Measurements from ENCODE around the gene SMIM44. TPM values are rescaled to one million over a fixed set of nuclear protein-coding genes. Genes with fewer than 3 reads are reported as not detected.

SMIM44 gene
- total RNA-seq, 5 donors from 2014 or later (not counting 1 experiment from before 2014, with no cell fraction given), result not detected

DNA sequence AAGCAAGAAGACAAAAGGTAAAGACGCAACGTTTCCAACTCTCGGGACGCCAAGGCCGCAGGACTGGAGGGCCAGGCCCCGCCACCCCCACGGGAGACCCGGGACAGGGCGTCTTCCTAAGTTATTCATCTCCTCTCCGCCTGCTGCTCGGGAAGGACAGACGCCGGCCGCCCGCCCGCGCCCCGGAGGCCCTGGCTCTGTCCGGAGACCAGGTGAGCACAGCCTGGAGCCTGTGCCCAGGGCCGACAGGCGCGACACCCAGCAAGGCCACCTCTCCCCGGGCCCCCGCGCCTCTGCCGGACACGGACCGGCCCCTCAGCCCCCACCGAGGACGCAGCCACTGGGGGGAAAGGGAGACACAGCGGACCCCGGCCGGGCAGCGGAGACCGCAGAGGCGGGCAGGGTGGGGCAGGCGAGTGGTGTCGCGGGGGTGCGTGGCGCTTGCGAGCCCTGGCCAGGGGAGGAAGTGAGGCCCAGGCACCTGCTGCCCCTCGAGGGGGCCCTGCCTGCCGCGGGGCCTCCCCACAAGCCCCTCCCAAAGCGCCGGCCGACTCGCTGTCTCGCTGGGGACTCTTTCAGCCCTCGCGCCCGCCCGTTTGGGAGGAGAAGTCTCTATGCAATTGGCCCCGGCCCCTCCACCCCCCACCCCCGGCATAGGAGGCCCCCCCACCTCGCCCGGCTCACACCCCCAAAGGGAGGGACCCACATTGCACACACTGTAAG, 20.1 kb downstream of the SMIM44 start:
- peaks cover 4% of the 10 kb centered on the region for H3K36me3 Mint-ChIP-seq
- Histone ChIP-seq H3K27me3 (replicated peaks in 1 of 2; ENCODE audit: control insufficient read depth in 2 of 2, extremely low read depth in 1 of 2, insufficient read depth in 2 of 2, low read length in 1 of 2) (no peaks in the 10 kb centered on the region), H3K4me3 (ENCODE audit: control insufficient read depth in 1 of 2, extremely low read depth in 1 of 2, low read length in 1 of 2) (no peak overlapping the region), H3K36me3 (ENCODE audit: control insufficient read depth in 2 of 2, extremely low read depth in 1 of 2, insufficient read depth in 1 of 2, low read length in 1 of 2) (no peaks in the 10 kb centered on the region), H3K9me3 (no peaks in the 10 kb centered on the region), H3K27ac (ENCODE audit: low read length) (no peak overlapping the region), H3K4me1 (ENCODE audit: control insufficient read depth in 1 of 2, extremely low read depth in 1 of 2, insufficient read depth in 2 of 2, low read length in 2 of 2) (no peaks in the 10 kb centered on the region)
- DNase-seq, result no peak
- peak in 1 of 4 experiments; percentile 23 for ATAC-seq (replicated peaks in 1 of 4)
- no peaks in the 10 kb centered on the region for H3K4me1 Mint-ChIP-seq
- H3K27me3 Mint-ChIP-seq, result no peaks in the 10 kb centered on the region
- no peaks in the 10 kb centered on the region for H3K9me3 Mint-ChIP-seq
- CTCF ChIA-PET, result no interaction called here
- 95% methylated on average over 31 of the region's 58 CpGs for WGBS (ENCODE audit: insufficient coverage)
- H3K27ac Mint-ChIP-seq, result no peak overlapping the region
- POLR2A ChIA-PET, result no interaction called here
- no peak overlapping the region for H3K4me3 Mint-ChIP-seq

DNA sequence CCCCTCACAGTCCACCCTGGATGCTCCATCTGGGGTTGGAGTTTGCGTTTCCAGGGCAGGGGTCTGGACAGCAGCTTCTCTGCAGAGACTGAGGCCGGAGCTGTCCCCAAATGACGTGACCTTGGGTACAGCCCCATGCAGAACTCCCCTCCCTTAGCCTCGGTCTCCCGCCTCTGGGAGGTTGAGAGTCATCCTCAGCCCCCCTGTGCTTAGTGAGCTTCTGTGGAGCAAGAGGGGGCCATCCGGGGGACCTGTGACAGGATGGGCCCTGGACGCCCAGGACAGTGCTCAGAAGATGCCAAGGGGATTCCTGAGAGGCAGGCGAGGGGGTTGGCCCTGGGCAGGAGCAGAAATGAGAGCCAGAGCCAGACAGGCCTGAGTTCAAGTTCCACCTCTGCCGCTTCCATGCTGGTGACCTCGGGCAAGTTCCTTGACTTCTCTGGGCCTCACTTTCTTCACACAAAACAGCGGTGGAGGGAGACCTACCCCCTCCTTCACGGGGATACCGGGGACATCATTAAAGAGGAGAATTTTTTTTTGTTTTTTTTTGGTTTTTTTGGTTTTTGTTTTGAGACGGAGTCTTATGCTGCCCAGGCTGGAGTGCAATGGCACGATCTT, 23.2 kb downstream of the SMIM44 start:
- Histone ChIP-seq H3K4me3 (ENCODE audit: control insufficient read depth in 1 of 2, extremely low read depth in 1 of 2, low read length in 1 of 2) (no peak overlapping the region), H3K27ac (ENCODE audit: low read length) (no peak overlapping the region), H3K9me3 (no peaks in the 10 kb centered on the region), H3K27me3 (replicated peaks in 1 of 2; ENCODE audit: control insufficient read depth in 2 of 2, extremely low read depth in 1 of 2, insufficient read depth in 2 of 2, low read length in 1 of 2) (no peaks in the 10 kb centered on the region), H3K36me3 (ENCODE audit: control insufficient read depth in 2 of 2, extremely low read depth in 1 of 2, insufficient read depth in 1 of 2, low read length in 1 of 2) (peaks cover 0 to 3% of the 10 kb centered on the region in 2 donors), H3K4me1 (ENCODE audit: control insufficient read depth in 1 of 2, extremely low read depth in 1 of 2, insufficient read depth in 2 of 2, low read length in 2 of 2) (no peaks in the 10 kb centered on the region)
- no peak overlapping the region for H3K27ac Mint-ChIP-seq
- H3K36me3 Mint-ChIP-seq, result peaks cover 4% of the 10 kb centered on the region
- POLR2A ChIA-PET, result no interaction called here
- no peaks in the 10 kb centered on the region for H3K9me3 Mint-ChIP-seq
- DNase-seq (no peak), ATAC-seq (replicated peaks in 1 of 4) (no peak)
- CTCF ChIA-PET, result no interaction called here
- 93% methylated on average over 3 of the region's 15 CpGs for WGBS (ENCODE audit: insufficient coverage)
- H3K27me3 Mint-ChIP-seq, result no peaks in the 10 kb centered on the region
- H3K4me3 Mint-ChIP-seq, result no peak overlapping the region
- no peaks in the 10 kb centered on the region for H3K4me1 Mint-ChIP-seq

DNA sequence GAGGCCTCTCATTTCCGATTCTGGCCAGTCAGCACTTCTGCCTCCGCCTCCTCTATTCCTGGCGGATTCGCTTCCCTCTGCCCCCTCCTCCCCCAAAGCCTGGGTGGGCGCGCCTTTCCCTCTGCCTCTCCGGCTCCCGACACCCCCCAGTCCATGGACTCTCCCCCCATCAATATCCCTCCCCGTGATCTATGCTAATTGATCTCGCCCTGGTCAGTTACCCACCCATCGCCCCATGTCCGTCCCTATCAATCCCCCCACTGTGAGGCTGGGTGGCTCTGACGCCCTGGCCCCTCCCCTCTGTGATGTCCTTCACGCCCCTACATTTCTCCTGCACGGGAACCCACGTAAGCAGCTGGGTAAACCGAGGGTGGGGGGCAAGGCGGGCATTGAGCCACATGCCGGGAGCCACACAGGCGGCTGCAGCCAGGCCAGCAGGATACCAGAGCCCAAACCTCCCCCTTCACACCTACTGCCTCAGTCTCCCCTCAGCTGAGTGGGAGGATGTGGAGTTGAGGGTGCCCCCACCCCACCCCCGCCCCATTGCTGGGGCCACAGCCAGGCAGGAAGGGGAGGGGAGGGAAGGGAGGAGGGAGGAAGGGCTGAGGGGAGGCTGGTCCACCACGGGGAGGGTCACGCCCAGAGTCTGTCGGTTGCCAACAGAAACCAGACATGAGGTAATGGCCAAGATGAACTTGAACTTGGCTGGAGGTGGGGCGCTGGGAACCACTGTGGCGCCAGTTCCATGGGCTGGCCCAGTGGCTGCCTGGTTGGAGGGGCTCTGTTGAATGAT, 24.0 kb downstream of the SMIM44 start:
- no peak overlapping the region for H3K27ac ChIP-seq (ENCODE audit: low read length)
- no peaks in the 10 kb centered on the region for H3K9me3 ChIP-seq
- POLR2A ChIA-PET, result no interaction called here
- H3K4me1 Mint-ChIP-seq, result no peaks in the 10 kb centered on the region
- no peaks in the 10 kb centered on the region for H3K27me3 ChIP-seq (replicated peaks in 1 of 2; ENCODE audit: control insufficient read depth in 2 of 2, extremely low read depth in 1 of 2, insufficient read depth in 2 of 2, low read length in 1 of 2)
- CTCF ChIA-PET, result no interaction called here
- no peak overlapping the region for H3K4me3 ChIP-seq (ENCODE audit: control insufficient read depth in 1 of 2, extremely low read depth in 1 of 2, low read length in 1 of 2)
- DNase-seq (no peak), ATAC-seq (replicated peaks in 1 of 4) (no peak)
- no peaks in the 10 kb centered on the region for H3K9me3 Mint-ChIP-seq
- no peak overlapping the region for H3K4me3 Mint-ChIP-seq
- H3K27me3 Mint-ChIP-seq, result no peaks in the 10 kb centered on the region
- no peak overlapping the region for H3K27ac Mint-ChIP-seq
- peaks cover 4% of the 10 kb centered on the region for H3K36me3 Mint-ChIP-seq
- no peaks in the 10 kb centered on the region for H3K4me1 ChIP-seq (ENCODE audit: control insufficient read depth in 1 of 2, extremely low read depth in 1 of 2, insufficient read depth in 2 of 2, low read length in 2 of 2)
- 82% methylated on average over 17 of the region's 26 CpGs for WGBS (ENCODE audit: insufficient coverage)
- peaks cover 0 to 4% of the 10 kb centered on the region in 2 donors for H3K36me3 ChIP-seq (ENCODE audit: control insufficient read depth in 2 of 2, extremely low read depth in 1 of 2, insufficient read depth in 1 of 2, low read length in 1 of 2)

GRCh38 chr19:3458229-3459088, 24.8 kb downstream of the SMIM44 start:
- no peak overlapping the region for H3K4me3 ChIP-seq (ENCODE audit: control insufficient read depth in 1 of 2, extremely low read depth in 1 of 2, low read length in 1 of 2)
- no peaks in the 10 kb centered on the region for H3K27me3 ChIP-seq (replicated peaks in 1 of 2; ENCODE audit: control insufficient read depth in 2 of 2, extremely low read depth in 1 of 2, insufficient read depth in 2 of 2, low read length in 1 of 2)
- H3K4me1 Mint-ChIP-seq, result no peaks in the 10 kb centered on the region
- H3K9me3 Mint-ChIP-seq, result no peaks in the 10 kb centered on the region
- 95% methylated on average over 7 of the region's 19 CpGs for WGBS (ENCODE audit: insufficient coverage)
- ChIA-PET CTCF (no interaction called here), POLR2A (no interaction called here)
- DNase-seq (no peak), ATAC-seq (replicated peaks in 1 of 4) (no peak)
- peaks cover 4% of the 10 kb centered on the region for H3K36me3 Mint-ChIP-seq
- H3K27ac ChIP-seq (ENCODE audit: low read length), result no peak overlapping the region
- H3K36me3 ChIP-seq (ENCODE audit: control insufficient read depth in 2 of 2, extremely low read depth in 1 of 2, insufficient read depth in 1 of 2, low read length in 1 of 2), result peaks cover 0 to 4% of the 10 kb centered on the region in 2 donors
- H3K27me3 Mint-ChIP-seq, result no peaks in the 10 kb centered on the region
- H3K27ac Mint-ChIP-seq, result no peak overlapping the region
- no peaks in the 10 kb centered on the region for H3K4me1 ChIP-seq (ENCODE audit: control insufficient read depth in 1 of 2, extremely low read depth in 1 of 2, insufficient read depth in 2 of 2, low read length in 2 of 2)
- H3K9me3 ChIP-seq, result no peaks in the 10 kb centered on the region
- H3K4me3 Mint-ChIP-seq, result no peak overlapping the region

GRCh38 chr19:3457528-3458228, 25.6 kb downstream of the SMIM44 start:
- Histone ChIP-seq H3K4me3 (ENCODE audit: control insufficient read depth in 1 of 2, extremely low read depth in 1 of 2, low read length in 1 of 2) (no peak overlapping the region), H3K4me1 (ENCODE audit: control insufficient read depth in 1 of 2, extremely low read depth in 1 of 2, insufficient read depth in 2 of 2, low read length in 2 of 2) (no peaks in the 10 kb centered on the region), H3K27ac (ENCODE audit: low read length) (no peak overlapping the region), H3K9me3 (no peaks in the 10 kb centered on the region), H3K27me3 (replicated peaks in 1 of 2; ENCODE audit: control insufficient read depth in 2 of 2, extremely low read depth in 1 of 2, insufficient read depth in 2 of 2, low read length in 1 of 2) (no peaks in the 10 kb centered on the region), H3K36me3 (ENCODE audit: control insufficient read depth in 2 of 2, extremely low read depth in 1 of 2, insufficient read depth in 1 of 2, low read length in 1 of 2) (peaks cover 2 to 6% of the 10 kb centered on the region in 2 donors)
- CTCF ChIA-PET, result no interaction called here
- DNase-seq, result no peak
- POLR2A ChIA-PET, result no interaction called here
- H3K27me3 Mint-ChIP-seq, result no peaks in the 10 kb centered on the region
- no peak overlapping the region for H3K4me3 Mint-ChIP-seq
- no peak overlapping the region for H3K27ac Mint-ChIP-seq
- no peak for ATAC-seq (replicated peaks in 1 of 4)
- no peaks in the 10 kb centered on the region for H3K9me3 Mint-ChIP-seq
- H3K36me3 Mint-ChIP-seq, result peaks cover 4% of the 10 kb centered on the region
- 83% methylated on average over 11 of the region's 22 CpGs for WGBS (ENCODE audit: insufficient coverage)
- no peaks in the 10 kb centered on the region for H3K4me1 Mint-ChIP-seq
